Activated CD8-positive, alpha-beta T cell treated with anti-CD3 and anti-CD28 coated beads, Interleukin-2, amount 10 ng/mL, durations not matched to agents 7 days and 5 days (primary cell): ENCODE measurements around the gene NPM1. TPM values are rescaled to one million over a fixed set of nuclear protein-coding genes. Genes with fewer than 3 reads are reported as not detected.

ENCODE experiments used
- ATAC-seq: fragments of 150-1000 bp; cut with Tn5 transposase; one replicate; pipeline ENCODE4 v1.10.0; 2021; ENCODE audit warnings: moderate library complexity
- CTCF ChIA-PET: fragments of 350-600 bp; sonication (Branson Sonifier 250); formaldehyde crosslinking; loops from one replicate; lab custom pipeline; 2021; ENCODE audit warnings: antibody characterized with exemption; lab: Charles Lee
- POLR2A ChIA-PET: fragments of 350-600 bp; sonication (Branson Sonifier 250); formaldehyde crosslinking; loops from one replicate; lab custom pipeline; 2021; ENCODE audit warnings: antibody characterized with exemption; lab: Charles Lee
- DNase-seq: peaks from one replicate; pipeline ENCODE4 v3.0.0-alpha.2; 2020
- H3K27ac Mint-ChIP-seq: one replicate; pipeline ENCODE4 v1.8.0; 2021; ENCODE audit warnings: mild to moderate bottlenecking, mixed read lengths
- H3K27me3 Mint-ChIP-seq: one replicate; pipeline ENCODE4 v1.8.0; 2021; ENCODE audit warnings: low read depth, mixed read lengths
- H3K36me3 Mint-ChIP-seq: one replicate; pipeline ENCODE4 v1.8.0; 2021; ENCODE audit warnings: low read depth, mixed read lengths
- H3K4me1 Mint-ChIP-seq: one replicate; pipeline ENCODE4 v1.8.0; 2021; ENCODE audit warnings: low read depth, mixed read lengths
- H3K4me3 Mint-ChIP-seq: one replicate; pipeline ENCODE4 v1.8.0; 2021; ENCODE audit warnings: mild to moderate bottlenecking, mixed read lengths
- H3K9me3 Mint-ChIP-seq: one replicate; pipeline ENCODE4 v1.8.0; 2022; ENCODE audit warnings: mixed read lengths; ENCODE audit not compliant: insufficient read depth
- total RNA-seq, 2 experiments: library from RNA; stranded (reverse); gene quantifications; one replicate each; pipeline ENCODE4 v1.2.3, GENCODE V29; 2021

NPM1 gene
- total RNA-seq, 2 experiments from 2014 or later, result 1,308 to 1,394 TPM

- H3K4me1 Mint-ChIP-seq, result peaks cover 9% of the 10 kb centered on the region
- ChIA-PET POLR2A (no interaction called here), CTCF (no interaction called here)
- no peaks in the 10 kb centered on the region for H3K9me3 Mint-ChIP-seq
- no peaks in the 10 kb centered on the region for H3K36me3 Mint-ChIP-seq
- no peak overlapping the region for H3K27ac Mint-ChIP-seq
- H3K4me3 Mint-ChIP-seq, result no peak overlapping the region
- DNase-seq (no peak), ATAC-seq (no peak)
- H3K27me3 Mint-ChIP-seq, result no peaks in the 10 kb centered on the region
These were observed 45.1 kb downstream of the NPM1 start for GRCh38 chr5:171432583-171433351.

DNA sequence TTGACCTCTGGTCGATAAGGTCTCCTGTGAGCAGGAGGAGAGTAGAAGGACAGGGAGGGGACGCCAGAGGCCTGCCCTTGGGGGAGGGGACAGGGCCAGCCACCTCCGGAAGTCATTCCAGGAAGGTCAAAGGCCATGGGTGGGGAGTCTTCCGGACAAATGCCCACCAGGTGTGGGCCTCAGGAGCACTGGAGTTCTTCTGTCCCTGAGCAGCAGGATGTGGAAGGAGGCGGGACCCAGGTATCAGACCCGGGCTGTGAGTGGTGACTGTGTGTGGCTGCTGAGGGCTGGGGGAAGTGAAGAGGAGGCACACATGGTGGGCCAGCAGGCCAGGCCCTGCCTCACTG is 45.7 kb downstream of the NPM1 start:
- CTCF ChIA-PET, result no interaction called here
- H3K36me3 Mint-ChIP-seq, result no peaks in the 10 kb centered on the region
- H3K27me3 Mint-ChIP-seq, result no peaks in the 10 kb centered on the region
- no peak for ATAC-seq
- peaks cover 9% of the 10 kb centered on the region for H3K4me1 Mint-ChIP-seq
- no peak for DNase-seq
- H3K27ac Mint-ChIP-seq, result no peak overlapping the region
- POLR2A ChIA-PET, result no interaction called here
- H3K9me3 Mint-ChIP-seq, result no peaks in the 10 kb centered on the region
- H3K4me3 Mint-ChIP-seq, result no peak overlapping the region

GRCh38 chr5:171433982-171434676 is 46.5 kb downstream of the NPM1 start:
- ChIA-PET CTCF (no interaction called here), POLR2A (no interaction called here)
- Mint-ChIP-seq H3K36me3 (no peaks in the 10 kb centered on the region), H3K27ac (no peak overlapping the region), H3K4me3 (no peak overlapping the region), H3K9me3 (no peaks in the 10 kb centered on the region), H3K4me1 (peaks cover 9% of the 10 kb centered on the region), H3K27me3 (no peaks in the 10 kb centered on the region)
- ATAC-seq (no peak), DNase-seq (no peak)

DNA sequence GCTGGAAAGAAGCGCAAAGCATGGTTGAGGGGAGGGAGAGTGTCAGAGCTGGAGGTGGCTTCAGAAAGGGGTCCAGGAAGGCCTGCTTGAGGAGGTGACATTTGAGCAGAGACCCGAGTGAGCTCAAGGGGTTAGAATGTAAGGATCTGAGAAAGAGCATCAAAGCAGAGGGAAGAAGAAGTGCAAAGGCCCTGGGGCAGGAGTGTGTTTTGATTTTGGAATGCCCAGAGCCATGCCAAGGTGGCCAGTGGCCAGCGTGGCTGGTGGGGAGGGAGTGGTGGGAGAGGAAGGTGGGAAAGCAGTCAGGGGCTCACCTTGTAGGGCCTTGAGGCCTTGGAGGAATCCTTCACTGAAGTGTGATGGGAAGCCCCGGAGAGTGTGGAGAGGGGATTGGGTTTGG is 47.2 kb downstream of the NPM1 start:
- POLR2A ChIA-PET, result no interaction called here
- DNase-seq (no peak), ATAC-seq (no peak)
- Mint-ChIP-seq H3K4me3 (no peak overlapping the region), H3K27me3 (no peaks in the 10 kb centered on the region), H3K9me3 (no peaks in the 10 kb centered on the region), H3K36me3 (no peaks in the 10 kb centered on the region), H3K27ac (no peak overlapping the region), H3K4me1 (peaks cover 9% of the 10 kb centered on the region)
- CTCF ChIA-PET, result no interaction called here

GRCh38 chr5:171435908-171436307 is 48.3 kb downstream of the NPM1 start:
- Mint-ChIP-seq H3K27ac (no peak overlapping the region), H3K4me3 (no peak overlapping the region), H3K27me3 (no peaks in the 10 kb centered on the region), H3K9me3 (no peaks in the 10 kb centered on the region), H3K4me1 (peaks cover 9% of the 10 kb centered on the region), H3K36me3 (no peaks in the 10 kb centered on the region)
- CTCF ChIA-PET, result no interaction called here
- POLR2A ChIA-PET, result no interaction called here
- ATAC-seq (no peak), DNase-seq (no peak)

- DNase-seq (no peak), ATAC-seq (no peak)
- H3K27ac Mint-ChIP-seq, result no peak overlapping the region
- POLR2A ChIA-PET, result no interaction called here
- CTCF ChIA-PET, result no interaction called here
- no peaks in the 10 kb centered on the region for H3K27me3 Mint-ChIP-seq
- no peaks in the 10 kb centered on the region for H3K9me3 Mint-ChIP-seq
- H3K36me3 Mint-ChIP-seq, result no peaks in the 10 kb centered on the region
- peaks cover 9% of the 10 kb centered on the region for H3K4me1 Mint-ChIP-seq
- no peak overlapping the region for H3K4me3 Mint-ChIP-seq
These were observed 49.2 kb downstream of the NPM1 start for GRCh38 chr5:171436804-171437285.

DNA sequence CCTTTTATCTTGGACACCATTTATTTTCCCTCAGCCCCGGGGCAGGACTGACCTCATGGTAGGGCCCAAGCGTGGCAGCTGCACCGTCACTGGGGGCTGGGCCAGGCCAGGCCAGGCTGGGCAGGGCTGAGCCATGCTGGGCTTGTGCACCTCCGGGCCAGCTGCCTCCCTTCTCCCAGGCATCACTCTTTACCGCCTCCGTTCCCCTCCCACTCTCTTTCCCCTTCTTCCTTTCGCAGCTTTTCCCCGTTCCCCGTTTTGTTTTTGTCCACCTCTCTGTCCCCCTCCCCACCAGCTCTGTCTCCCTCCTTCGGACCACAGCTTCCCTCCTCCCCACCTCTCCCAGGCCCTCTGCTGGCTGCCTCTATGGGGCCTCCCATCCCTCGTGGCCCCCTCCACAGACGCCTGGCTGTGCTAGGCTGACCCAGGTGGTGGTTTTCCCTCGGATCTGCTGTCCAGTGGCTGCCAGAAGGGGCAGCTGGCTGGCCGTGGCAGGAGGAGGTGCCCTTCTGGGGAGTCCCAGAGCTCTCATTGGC is 49.7 kb downstream of the NPM1 start:
- DNase-seq, result no peak
- no peaks in the 10 kb centered on the region for H3K36me3 Mint-ChIP-seq
- no peak overlapping the region for H3K4me3 Mint-ChIP-seq
- no peaks in the 10 kb centered on the region for H3K9me3 Mint-ChIP-seq
- peaks cover 9% of the 10 kb centered on the region for H3K4me1 Mint-ChIP-seq
- ChIA-PET POLR2A (no interaction called here), CTCF (no interaction called here)
- ATAC-seq, result no peak
- H3K27ac Mint-ChIP-seq, result no peak overlapping the region
- H3K27me3 Mint-ChIP-seq, result no peaks in the 10 kb centered on the region

DNA sequence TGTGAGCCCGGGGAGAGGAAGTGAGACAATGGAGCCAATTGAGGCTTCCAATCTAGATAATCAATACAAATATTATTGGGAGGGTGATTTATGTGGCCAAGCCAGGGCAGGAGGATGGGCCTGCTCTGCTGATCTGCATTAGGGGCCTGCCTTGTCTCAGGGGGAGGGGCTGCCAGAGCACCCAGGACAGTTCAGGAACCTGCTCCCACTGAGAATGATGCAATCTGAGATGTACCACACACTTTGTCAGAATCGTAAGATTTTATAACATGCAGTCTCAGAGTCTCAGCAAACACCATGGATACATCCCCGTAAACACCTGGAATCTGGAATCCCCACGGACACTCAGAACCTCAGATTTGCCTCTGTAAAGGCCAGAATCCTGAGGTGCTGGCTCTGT is 51.1 kb downstream of the NPM1 start:
- H3K9me3 Mint-ChIP-seq, result no peaks in the 10 kb centered on the region
- POLR2A ChIA-PET, result no interaction called here
- CTCF ChIA-PET, result no interaction called here
- ATAC-seq (no peak), DNase-seq (no peak)
- H3K4me3 Mint-ChIP-seq, result no peak overlapping the region
- no peaks in the 10 kb centered on the region for H3K36me3 Mint-ChIP-seq
- H3K27ac Mint-ChIP-seq, result no peak overlapping the region
- H3K4me1 Mint-ChIP-seq, result no peaks in the 10 kb centered on the region
- no peaks in the 10 kb centered on the region for H3K27me3 Mint-ChIP-seq

GRCh38 chr5:171441246-171441791 is 53.7 kb downstream of the NPM1 start:
- ChIA-PET POLR2A (no interaction called here), CTCF (no interaction called here)
- ATAC-seq (no peak), DNase-seq (no peak)
- H3K4me1 Mint-ChIP-seq, result no peaks in the 10 kb centered on the region
- H3K36me3 Mint-ChIP-seq, result no peaks in the 10 kb centered on the region
- no peak overlapping the region for H3K4me3 Mint-ChIP-seq
- no peak overlapping the region for H3K27ac Mint-ChIP-seq
- H3K27me3 Mint-ChIP-seq, result no peaks in the 10 kb centered on the region
- no peaks in the 10 kb centered on the region for H3K9me3 Mint-ChIP-seq

- DNase-seq (no peak), ATAC-seq (no peak)
- no peak overlapping the region for H3K4me3 Mint-ChIP-seq
- CTCF ChIA-PET, result no interaction called here
- H3K27me3 Mint-ChIP-seq, result no peaks in the 10 kb centered on the region
- no peaks in the 10 kb centered on the region for H3K36me3 Mint-ChIP-seq
- no peaks in the 10 kb centered on the region for H3K4me1 Mint-ChIP-seq
- no peak overlapping the region for H3K27ac Mint-ChIP-seq
- H3K9me3 Mint-ChIP-seq, result no peaks in the 10 kb centered on the region
- POLR2A ChIA-PET, result no interaction called here
These were observed 54.8 kb downstream of the NPM1 start for GRCh38 chr5:171442287-171443042.

DNA sequence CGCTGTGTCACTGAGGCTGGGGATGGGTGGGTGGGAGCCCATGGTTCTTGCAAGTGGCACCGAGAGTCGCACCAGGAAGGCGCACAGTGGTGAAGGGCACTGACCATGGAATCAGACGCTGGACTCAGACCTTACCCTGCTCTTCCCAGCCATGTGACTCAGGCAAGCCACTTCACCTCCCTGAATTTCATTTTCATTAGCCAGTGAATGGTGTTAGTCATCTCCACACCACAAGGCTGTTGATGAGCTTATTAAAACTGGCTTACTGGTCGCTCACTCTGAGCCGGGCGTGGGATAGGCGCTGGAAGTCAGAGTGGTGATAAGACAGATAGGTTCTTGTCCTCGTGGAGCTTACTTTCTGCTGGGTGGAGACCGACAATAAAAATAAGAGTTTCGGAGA is 56.9 kb downstream of the NPM1 start:
- peaks cover 13% of the 10 kb centered on the region for H3K27me3 Mint-ChIP-seq
- no peak for ATAC-seq
- H3K4me3 Mint-ChIP-seq, result no peak overlapping the region
- H3K36me3 Mint-ChIP-seq, result no peaks in the 10 kb centered on the region
- H3K27ac Mint-ChIP-seq, result no peak overlapping the region
- no peaks in the 10 kb centered on the region for H3K9me3 Mint-ChIP-seq
- ChIA-PET CTCF (no interaction called here), POLR2A (no interaction called here)
- H3K4me1 Mint-ChIP-seq, result no peaks in the 10 kb centered on the region
- no peak for DNase-seq
